SK-N-MC (cell line): Measurements from ENCODE around the gene XPNPEP1.

Source experiments
- EZH2 ChIP-seq: fragments of 200-600 bp; sonication (generic); IDR thresholded peaks from one replicate; pipeline ENCODE4 v1.6.1; 2017; ENCODE audit warnings: antibody characterized with exemption
- POLR2AphosphoS5 ChIP-seq: IDR thresholded peaks from 2 replicates; pipeline ENCODE4 v1.6.1; 2012; ENCODE audit warnings: mild to moderate bottlenecking, low read depth, low read length, borderline replicate concordance

DNA sequence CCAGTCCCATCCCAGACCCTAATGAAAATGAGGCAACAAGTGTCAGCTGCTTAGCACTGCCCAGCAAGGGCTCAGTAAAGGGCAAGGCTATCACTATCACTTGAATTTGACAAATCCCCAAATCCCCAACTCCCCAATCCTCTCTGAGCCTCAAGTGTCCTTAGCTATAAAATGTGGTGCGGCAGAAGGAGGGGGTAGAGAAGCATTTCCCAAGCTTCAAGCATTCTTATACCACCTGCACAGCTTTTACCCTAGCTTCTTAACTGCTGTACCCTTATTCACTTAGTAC lies 41.6 kb downstream of the XPNPEP1 start:
- TF ChIP-seq POLR2AphosphoS5 (no peak), EZH2 (no peak)
